ENCODE results near the gene AP1G2.
"Not testable (repeated sequence)": the region's sequence is repeated elsewhere in the genome, so short reads cannot be mapped to it uniquely, and the experiment has no call there.

The AP1G2 gene

DNA sequence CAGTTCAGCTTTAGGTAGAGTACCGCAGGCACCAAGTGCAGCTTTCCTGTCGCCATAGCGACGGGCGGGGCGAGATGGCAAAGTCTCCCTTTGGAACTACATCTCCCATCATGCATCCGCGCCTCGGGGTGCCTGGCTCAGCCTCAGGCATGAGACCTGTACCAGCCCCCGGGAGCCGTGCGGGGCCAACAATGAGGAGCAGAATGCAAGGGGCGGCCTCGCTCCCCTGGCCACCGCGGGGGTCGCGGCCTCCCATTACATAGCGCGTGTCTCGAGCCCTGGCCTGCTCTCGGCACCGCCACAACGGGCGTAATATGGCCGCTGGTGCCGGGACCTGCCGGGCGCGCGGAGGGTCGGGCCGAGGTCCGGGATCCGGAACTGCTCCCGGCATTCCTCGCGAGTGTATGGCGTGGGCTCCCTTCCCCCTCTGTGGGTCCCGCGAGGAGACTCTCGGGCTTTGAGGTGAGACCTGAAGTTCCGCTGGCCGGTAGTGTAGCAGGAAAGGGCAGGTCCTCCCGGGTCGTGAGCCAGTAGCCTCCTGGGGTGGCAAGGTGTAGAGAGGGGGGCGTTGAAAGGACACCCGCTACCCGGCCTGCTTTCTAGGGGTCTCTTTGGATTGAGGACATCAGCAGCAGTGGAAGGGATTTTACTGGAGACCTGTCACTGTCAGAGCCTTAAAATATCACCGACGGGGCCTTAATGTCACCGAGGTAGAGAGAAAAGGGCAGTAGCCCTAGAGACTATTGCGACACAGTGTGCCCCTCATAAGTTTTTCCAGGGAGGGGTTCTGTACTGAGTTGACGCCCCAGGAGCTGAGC, 11.5 kb downstream of the AP1G2 start, which contains the start of gene THTPA:
THTPA (plus strand) TSS at position 390 of the 818 bp plus-strand sequence. CDS start 487 bp downstream, outside the sequence.
- DNase-seq = peak; percentile 87

DNA sequence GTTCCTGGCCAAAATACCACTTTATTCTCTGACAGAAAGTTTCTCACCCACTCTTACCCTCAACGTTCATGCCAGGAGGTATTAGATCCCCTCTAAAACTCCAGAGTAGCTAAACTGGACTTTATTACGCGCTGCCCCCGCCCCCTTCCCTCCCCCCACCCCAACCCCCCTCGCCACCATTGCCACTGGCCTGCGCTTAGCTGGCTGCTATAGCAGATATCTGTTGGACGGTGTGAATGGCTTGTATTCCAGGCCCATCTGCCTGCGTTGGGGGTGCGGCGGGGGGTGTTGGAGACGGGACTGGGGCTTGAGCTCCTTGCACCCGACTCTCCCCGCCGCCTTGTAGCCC, 12.1 kb downstream of the AP1G2 start:
- DNase-seq = no peak

DNA sequence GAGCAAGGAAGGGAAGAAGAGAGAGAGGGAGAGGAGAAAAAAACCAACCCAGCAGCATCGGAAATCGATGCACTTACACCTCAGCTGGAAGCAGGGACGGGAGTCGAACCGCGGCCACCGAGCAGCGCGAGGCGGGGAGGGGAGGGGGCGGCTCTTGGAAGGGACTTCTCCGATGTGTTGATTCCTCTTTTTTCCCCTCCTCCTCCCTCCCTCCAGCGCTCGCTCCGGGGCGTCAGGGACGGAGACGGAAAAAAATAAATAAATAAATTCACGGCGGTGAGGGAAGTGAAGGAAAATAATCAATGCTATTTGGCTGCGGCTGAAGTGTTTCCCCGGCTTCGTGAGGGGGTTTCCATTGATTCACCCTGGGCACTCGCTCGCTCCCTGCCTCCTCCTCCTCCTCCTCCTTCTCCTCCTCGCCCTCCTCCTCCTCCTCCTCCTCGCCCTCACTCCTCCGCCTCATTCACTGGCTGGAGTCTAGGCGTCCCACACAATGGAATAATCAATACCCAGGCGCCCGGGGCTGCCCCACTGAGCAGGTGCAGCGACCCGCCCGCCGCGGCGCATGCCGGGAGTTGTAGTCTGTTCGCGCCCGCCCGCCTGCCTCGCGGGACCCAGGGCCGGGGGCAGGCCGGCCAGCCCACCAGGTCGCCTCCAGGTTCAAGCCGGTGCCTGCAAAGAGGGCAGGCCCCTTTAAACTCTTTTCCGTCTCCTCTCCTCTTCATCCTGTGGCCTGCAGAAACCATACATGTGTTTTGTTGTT, 16.1 kb downstream of the AP1G2 start, which contains the start of gene ZFHX2:
ZFHX2 (minus strand) TSS at position 500 of the 763 bp plus-strand sequence. CDS start 16,440 bp downstream, outside the sequence.
- DNase-seq = peak; percentile 53

GRCh38 chr14:23550812-23551265, 16.8 kb downstream of the AP1G2 start:
- DNase-seq = no peak

DNA sequence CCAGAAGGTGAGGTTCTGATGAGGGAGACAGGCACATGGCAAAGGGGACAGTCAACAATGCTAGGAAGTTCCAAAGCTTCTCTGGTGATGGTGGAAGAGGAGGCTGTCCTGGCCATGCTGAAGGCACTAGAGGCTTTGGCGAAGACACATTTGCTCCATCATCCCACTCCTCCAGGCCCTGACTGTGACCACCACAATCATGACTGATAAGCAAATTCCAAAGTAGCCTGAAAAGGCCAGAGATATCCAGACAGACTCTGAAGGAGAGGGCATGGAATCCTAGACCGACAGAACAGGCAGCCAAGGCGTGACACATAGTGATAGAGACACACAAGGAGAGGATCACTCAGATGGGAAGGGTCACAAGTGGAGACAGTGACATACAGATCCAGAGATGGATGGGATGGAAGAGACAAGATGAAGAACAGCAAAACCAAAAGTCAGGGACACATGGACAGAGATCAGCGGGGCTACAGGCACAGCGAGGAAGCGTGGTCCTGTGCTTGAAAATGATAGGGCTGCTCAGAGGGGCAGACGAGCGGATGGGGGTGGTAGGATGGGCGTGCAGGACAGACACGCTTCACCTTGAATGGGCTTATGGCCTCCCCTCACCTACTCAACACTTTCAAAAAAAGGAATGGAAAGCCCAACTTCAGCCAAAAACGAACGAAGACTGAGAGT, 17.3 kb downstream of the AP1G2 start:
- DNase-seq = no peak

DNA sequence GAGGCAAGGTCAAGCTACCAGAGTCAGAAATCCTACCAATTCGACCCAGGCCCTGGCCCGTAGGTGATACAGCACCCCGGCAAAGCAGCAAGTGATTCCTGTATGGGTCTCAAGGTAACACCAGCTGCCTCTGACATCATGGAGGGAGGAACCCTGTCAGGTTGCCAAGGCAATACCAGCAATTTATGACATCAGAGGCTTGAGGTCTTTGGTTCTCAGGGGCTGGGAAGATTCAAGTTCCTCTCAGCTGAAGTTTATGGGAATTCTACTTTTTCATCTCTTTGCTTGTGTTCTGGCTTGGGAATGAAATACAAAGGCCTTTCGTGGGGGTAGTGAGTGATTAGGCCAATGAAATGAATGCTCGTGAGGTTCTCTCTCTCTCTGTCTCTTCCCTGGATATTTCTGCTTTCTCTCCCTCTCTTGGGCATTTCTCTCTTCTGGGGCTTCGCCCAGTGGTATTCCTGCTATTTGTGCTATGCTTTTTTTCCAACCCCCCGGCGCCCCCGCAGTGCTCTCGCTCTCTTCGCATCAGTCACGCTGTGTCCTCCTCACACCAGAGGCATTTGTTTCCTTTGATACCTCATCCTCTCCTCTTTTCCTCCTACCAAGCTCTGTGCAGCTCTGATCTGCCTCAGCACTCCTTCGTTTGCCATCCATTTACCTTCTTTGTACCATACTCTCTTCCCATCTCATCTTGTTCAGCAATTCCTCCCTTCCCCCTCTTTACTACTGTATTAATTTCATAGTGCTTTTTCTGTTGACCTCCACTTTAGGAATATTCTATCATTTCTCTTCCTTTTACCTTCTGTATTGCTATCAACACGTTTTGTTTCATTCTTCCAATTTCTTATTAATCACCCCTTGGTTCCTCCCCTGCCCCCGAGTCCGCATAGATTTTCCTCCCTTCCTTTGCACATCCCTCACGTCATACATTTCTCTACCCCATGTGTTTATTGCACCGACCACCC, 19.0 kb downstream of the AP1G2 start:
- DNase-seq = peak; percentile 21

DNA sequence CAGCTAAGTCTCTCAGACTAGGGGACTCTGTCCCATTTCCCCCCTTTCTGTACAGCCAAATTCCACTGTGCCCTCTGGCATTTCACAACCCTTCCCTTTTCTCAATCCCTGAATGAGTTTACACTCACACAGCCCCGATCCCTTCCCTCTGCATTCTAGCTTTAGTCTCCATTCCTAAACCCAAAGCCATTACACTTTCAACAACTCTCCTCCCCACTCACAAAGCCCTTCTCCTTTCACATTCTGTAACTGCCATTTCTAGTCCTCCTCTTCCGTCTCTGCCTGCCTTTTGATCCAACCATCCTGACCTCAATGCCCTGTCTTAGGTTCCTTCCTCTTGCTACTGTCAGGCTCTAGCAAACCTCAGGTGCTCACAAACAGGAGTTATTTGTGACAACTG, 19.7 kb downstream of the AP1G2 start:
- DNase-seq = peak; percentile 67

- no peak for DNase-seq
These were observed 21.0 kb downstream of the AP1G2 start for GRCh38 chr14:23546450-23547035.

DNA sequence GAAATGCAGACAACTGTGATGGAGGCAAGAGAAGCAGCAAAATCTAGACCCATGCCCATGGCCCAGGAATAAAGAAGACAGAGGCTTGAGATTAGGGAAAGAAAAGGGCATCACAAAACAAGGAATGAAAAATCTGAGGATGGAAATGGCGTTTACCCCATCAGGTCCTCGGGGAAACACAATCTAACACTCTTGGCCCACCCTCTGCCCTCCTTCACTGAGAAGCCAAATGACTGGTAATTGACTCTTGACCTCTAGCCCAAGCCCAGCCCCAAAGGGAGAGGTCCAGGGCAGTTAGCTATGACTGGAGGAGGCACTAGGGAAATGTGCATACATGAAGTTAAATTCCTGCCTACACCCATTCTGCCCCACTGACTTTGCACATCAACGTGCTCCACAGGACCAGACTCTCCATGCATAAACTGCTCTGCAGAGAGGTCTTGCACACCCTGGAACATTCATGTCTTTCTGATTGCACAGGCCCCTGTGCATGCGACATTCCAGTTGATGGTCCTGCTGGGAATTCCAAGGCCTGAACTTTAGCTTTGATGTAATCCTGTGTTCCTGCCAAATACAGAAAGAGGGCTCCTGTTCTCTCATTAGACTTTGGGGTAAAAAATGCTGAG, 21.7 kb downstream of the AP1G2 start:
- DNase-seq = no peak

GRCh38 chr14:23544511-23545447, 22.8 kb downstream of the AP1G2 start:
- peak; percentile 60 for DNase-seq

GRCh38 chr14:23543403-23543802, 24.2 kb downstream of the AP1G2 start:
- no peak for DNase-seq

DNA sequence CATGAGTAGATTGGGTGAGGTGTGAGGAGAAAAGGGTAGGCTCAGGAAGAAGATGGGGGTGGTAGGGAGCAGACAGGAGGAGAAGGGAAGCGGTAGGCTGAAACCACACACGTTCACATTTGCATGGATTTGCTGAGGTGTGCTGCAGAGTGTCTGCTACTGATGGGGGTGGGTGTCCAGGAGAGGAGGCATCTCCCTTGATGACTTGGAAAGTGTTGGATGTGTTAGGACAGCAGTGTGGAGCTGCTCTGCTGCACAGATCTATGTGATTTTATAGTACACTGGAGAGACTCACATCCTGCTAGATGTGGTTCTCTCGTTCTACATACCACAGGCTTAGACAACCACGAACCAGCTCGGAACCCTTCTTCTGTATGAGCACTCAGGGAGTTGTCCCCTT, 25.3 kb downstream of the AP1G2 start:
- no peak for DNase-seq

- no peak for DNase-seq
These were observed 27.5 kb downstream of the AP1G2 start for GRCh38 chr14:23540141-23540469.

GRCh38 chr14:23539248-23540140, 28.1 kb downstream of the AP1G2 start:
- peak; percentile 16 for DNase-seq

DNA sequence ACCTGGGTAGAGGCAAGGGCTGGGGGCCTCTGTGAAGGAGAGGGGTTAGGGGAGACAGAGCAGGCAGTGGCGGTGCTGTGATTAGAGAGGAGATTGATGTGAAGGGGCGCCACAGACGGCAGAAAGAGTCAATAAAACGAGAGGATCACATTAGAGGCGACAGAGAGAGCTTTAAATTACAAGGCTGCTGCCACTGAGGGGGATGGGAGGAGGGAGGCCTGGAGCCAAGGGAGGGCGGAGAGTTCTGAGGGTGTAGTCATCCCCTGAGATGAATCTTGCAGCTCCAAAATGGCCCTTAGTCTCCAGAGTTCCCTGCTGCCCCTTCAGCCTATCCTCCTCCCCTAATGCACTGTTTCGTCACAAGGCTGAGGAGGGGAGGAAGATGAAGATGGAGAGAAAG, 28.8 kb downstream of the AP1G2 start:
- no peak for DNase-seq

GRCh38 chr14:23538050-23538718, 29.4 kb downstream of the AP1G2 start:
- no peak for DNase-seq

DNA sequence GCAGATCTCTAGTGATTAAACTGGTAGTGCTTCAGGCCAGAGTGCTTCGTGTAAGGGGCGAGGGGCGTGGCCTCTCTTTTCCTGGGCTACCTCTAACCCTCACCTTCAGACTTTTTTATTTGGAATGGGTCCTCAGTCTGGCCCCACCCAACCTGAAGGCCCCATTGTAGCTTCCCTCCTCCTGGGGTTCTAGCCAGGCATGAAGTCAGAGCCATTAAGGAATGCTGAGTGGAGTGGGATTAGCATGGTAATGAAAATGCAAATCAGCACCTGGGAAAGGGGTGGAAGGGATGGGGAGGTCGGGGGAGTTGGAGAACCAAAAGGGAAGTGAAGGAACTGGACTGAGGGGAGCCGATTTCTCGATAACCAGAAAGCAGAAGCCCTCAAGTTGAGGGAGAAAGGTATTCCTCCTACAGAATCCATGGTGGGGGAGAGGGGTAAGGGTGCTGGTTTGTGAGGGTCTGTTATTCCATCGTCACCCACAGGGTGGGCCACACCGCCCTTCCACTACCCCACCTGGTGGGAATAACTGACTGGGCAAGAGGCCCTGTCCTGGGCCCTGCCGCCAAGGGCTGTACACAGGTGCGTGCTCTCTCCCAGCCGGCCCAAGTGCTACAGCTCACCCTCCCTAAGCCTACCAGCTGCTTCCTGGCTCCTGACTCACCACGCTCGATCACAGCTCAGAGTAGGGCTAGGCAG, 30.1 kb downstream of the AP1G2 start:
- DNase-seq = no peak

DNA sequence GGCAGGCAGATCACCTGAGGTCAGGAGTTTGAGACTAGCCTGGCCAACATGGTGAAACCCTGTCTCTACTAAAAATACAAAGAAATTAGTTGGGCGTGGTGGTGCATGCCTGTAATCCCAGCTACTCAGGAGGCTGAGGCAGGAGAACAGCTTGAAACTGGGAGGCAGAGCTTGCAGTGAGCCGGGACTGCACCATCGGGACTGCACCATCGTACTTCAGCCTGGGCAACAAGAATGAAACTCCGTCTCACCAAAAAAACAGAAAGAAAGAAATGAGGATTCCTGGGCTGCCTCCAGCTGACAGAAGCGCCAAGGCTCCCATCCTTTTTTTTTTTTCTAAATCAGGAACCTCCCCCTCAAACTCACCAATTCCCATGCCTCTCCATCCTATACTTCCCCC, 30.7 kb downstream of the AP1G2 start:
- DNase-seq = not testable (repeated sequence)

All from MV-4-11 (cell line).